ENCODE measurements around the gene RFX3. TPM values are rescaled to one million over a fixed set of nuclear protein-coding genes. Genes with fewer than 3 reads are reported as not detected.

Gene RFX3
- total and polyA plus RNA-seq, 2 donors (not counting 3 experiments of a cell fraction or from before 2014, with no cell fraction given) = 4.8 to 10.5 TPM

DNA sequence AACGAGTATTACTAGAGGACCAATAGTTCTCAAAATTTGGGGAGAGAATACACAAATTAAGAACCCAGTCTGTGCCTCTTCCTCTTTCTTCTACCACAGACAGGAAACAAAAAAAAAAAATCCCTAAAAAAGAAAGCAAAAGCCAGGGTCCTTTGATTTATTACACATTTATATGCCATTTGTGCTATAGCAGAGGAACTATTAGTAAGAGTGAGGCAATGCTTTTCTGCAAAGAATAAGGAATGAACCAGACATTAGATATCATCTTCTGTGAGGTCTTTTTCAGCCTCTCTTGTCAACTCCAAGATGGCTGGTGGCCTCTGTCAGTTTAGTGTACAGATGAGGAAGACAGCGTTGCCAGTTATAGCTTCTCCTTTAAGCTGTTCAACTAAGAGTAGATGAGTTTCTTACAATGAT, 127.6 kb downstream of the RFX3 start:
- ChIA-PET CTCF (interaction anchor here (1.2 kb wide), 1 partner anchor 14 kb away, joined by 3 read pairs; no protein-coding TSS in a partner anchor), POLR2A (no interaction called here)
- H3K4me3 ChIP-seq (replicated peaks in 1 of 3; ENCODE audit: insufficient read depth in 1 of 3, low read depth in 1 of 3, low read length in 3 of 3) = no peak overlapping the region

DNA sequence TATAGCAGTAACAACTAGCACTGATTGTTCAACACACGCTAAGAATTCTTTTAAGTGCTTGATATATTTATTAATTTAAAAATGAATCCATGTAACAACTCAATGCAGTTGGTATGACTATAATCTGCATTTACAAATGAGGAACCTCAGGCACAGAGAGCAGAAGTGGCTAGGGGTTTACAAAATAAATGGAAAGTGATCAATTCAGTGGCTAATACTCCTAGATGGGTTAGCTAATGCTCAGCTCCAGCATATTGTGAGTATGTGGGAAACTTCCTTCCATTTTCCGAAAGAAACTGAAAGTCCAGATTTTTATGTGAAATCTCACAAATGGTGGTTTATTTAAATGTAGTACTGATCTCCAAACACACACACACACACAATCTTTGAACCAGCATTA, 128.0 kb downstream of the RFX3 start:
- TF ChIP-seq POLR2A (IDR thresholded peaks at IDR 0.05; ENCODE audit: low read depth, low read length) = no peak
- no peak for TF ChIP-seq EZH2 (IDR thresholded peaks at IDR 0.05; ENCODE audit: borderline replicate concordance, low read depth, low read length, severe bottlenecking)
- TF ChIP-seq JUN (IDR thresholded peaks at IDR 0.05; ENCODE audit: borderline replicate concordance, insufficient read depth, insufficient read length, low read depth) = no peak
- no peak for TF ChIP-seq FOS (IDR thresholded peaks at IDR 0.05; ENCODE audit: borderline replicate concordance, insufficient read depth, low read length)
- Histone ChIP-seq H3K4me3 (replicated peaks in 1 of 3; ENCODE audit: insufficient read depth in 1 of 3, low read depth in 1 of 3, low read length in 3 of 3) (no peak overlapping the region), H3K9me3 (replicated peaks; ENCODE audit: control insufficient read depth, insufficient read depth, low read length) (no peaks in the 10 kb centered on the region), H3K27me3 (ENCODE audit: control insufficient read depth in 2 of 2, insufficient read depth in 2 of 2, low read length in 2 of 2) (no peaks in the 10 kb centered on the region), H4K20me1 (replicated peaks; ENCODE audit: control insufficient read depth, extremely low read depth, insufficient read depth, low read length) (no peaks in the 10 kb centered on the region), H3K4me1 (ENCODE audit: control insufficient read depth, extremely low read depth, insufficient read depth, low read length) (no peaks in the 10 kb centered on the region), H3K4me2 (ENCODE audit: insufficient read depth, low read length) (no peak overlapping the region), H3K79me2 (ENCODE audit: control insufficient read depth, insufficient read depth, low read length) (no peaks in the 10 kb centered on the region), H3K9me1 (replicated peaks; ENCODE audit: control insufficient read depth, extremely low read depth, insufficient read depth, low read length) (no peaks in the 10 kb centered on the region), H2AFZ (ENCODE audit: low read depth, low read length) (no peak overlapping the region), H3K27ac (ENCODE audit: insufficient read depth, low read depth, low read length) (no peak overlapping the region), H3K9ac (replicated peaks; ENCODE audit: extremely low read depth, insufficient read depth, low read length) (no peak overlapping the region), H3K36me3 (ENCODE audit: control insufficient read depth in 2 of 2, extremely low read depth in 1 of 2, insufficient read depth in 2 of 2, low read length in 2 of 2) (no peaks in the 10 kb centered on the region)
- dilution Hi-C loops (cut with MboI; ENCODE audit: extremely low pct_ligation_motif_present, low sequenced_read_pairs) = no loop called here
- no TSS peak for BruUV-seq (replicated peaks)
- DNase-seq (ENCODE audit: low read depth, low spot score) (no peak), FAIRE-seq (no peak)
- intact Hi-C loops (cut with micrococcal nuclease) = no loop called here
- CTCF ChIA-PET = interaction anchor here (1.2 kb wide), 1 partner anchor 13 kb away, joined by 3 read pairs; no protein-coding TSS in a partner anchor
- POLR2A ChIA-PET = no interaction called here

More for the DNA sequence above, 127.6 kb downstream of the RFX3 start:
- intact Hi-C loops (cut with micrococcal nuclease) (no loop called here), dilution Hi-C loops (cut with MboI; ENCODE audit: extremely low pct_ligation_motif_present, low sequenced_read_pairs) (no loop called here)
- Histone ChIP-seq H3K9me3 (replicated peaks; ENCODE audit: control insufficient read depth, insufficient read depth, low read length) (no peaks in the 10 kb centered on the region), H2AFZ (ENCODE audit: low read depth, low read length) (no peak overlapping the region), H3K79me2 (ENCODE audit: control insufficient read depth, insufficient read depth, low read length) (no peaks in the 10 kb centered on the region), H3K36me3 (ENCODE audit: control insufficient read depth in 2 of 2, extremely low read depth in 1 of 2, insufficient read depth in 2 of 2, low read length in 2 of 2) (no peaks in the 10 kb centered on the region), H3K27ac (ENCODE audit: insufficient read depth, low read depth, low read length) (no peak overlapping the region), H3K9me1 (replicated peaks; ENCODE audit: control insufficient read depth, extremely low read depth, insufficient read depth, low read length) (no peaks in the 10 kb centered on the region), H3K4me1 (ENCODE audit: control insufficient read depth, extremely low read depth, insufficient read depth, low read length) (no peaks in the 10 kb centered on the region), H4K20me1 (replicated peaks; ENCODE audit: control insufficient read depth, extremely low read depth, insufficient read depth, low read length) (no peaks in the 10 kb centered on the region), H3K4me2 (ENCODE audit: insufficient read depth, low read length) (no peak overlapping the region), H3K9ac (replicated peaks; ENCODE audit: extremely low read depth, insufficient read depth, low read length) (no peak overlapping the region), H3K27me3 (ENCODE audit: control insufficient read depth in 2 of 2, insufficient read depth in 2 of 2, low read length in 2 of 2) (no peaks in the 10 kb centered on the region)
- DNase-seq (ENCODE audit: low read depth, low spot score) (no peak), FAIRE-seq (no peak)
- TF ChIP-seq, protein P1, sequence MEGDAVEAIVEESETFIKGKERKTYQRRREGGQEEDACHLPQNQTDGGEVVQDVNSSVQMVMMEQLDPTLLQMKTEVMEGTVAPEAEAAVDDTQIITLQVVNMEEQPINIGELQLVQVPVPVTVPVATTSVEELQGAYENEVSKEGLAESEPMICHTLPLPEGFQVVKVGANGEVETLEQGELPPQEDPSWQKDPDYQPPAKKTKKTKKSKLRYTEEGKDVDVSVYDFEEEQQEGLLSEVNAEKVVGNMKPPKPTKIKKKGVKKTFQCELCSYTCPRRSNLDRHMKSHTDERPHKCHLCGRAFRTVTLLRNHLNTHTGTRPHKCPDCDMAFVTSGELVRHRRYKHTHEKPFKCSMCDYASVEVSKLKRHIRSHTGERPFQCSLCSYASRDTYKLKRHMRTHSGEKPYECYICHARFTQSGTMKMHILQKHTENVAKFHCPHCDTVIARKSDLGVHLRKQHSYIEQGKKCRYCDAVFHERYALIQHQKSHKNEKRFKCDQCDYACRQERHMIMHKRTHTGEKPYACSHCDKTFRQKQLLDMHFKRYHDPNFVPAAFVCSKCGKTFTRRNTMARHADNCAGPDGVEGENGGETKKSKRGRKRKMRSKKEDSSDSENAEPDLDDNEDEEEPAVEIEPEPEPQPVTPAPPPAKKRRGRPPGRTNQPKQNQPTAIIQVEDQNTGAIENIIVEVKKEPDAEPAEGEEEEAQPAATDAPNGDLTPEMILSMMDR (IDR thresholded peaks at IDR 0.05; ENCODE audit: extremely low read depth in 1 of 2, insufficient read depth in 1 of 2, low read depth in 1 of 2, low read length in 2 of 2) = no peak
- no peak for TF ChIP-seq EZH2 (IDR thresholded peaks at IDR 0.05; ENCODE audit: borderline replicate concordance, low read depth, low read length, severe bottlenecking)
- no TSS peak for BruUV-seq (replicated peaks)
